Uterus (tissue), 4 donors: ENCODE data around the gene PITPNM3. TPM values are rescaled to one million over a fixed set of nuclear protein-coding genes. Genes with fewer than 3 reads are reported as not detected.
"Not testable (repeated sequence)": the region's sequence is repeated elsewhere in the genome, so short reads cannot be mapped to it uniquely, and the experiment has no call there.

ENCODE experiments used
- DNase-seq, 2 donors: peaks; one replicate each; pipeline ENCODE4 v3.0.0-alpha.2; 2019 to 2020
- H3K27ac ChIP-seq, 2 donors: fragments of 200-600 bp; sonication (generic); 1 replicate in 1 of 2; 2 replicates in 1 of 2; pipeline ENCODE4 v1.5.1; 2016 to 2018
- H3K27me3 ChIP-seq, 2 donors: fragments of 200-600 bp; sonication (generic); one replicate each; pipeline ENCODE4 v1.5.1; 2018 to 2019; ENCODE audit warnings: control low read depth in 1 of 2
- H3K36me3 ChIP-seq, 2 donors: fragments of 200-600 bp; sonication (generic); one replicate each; pipeline ENCODE4 v1.5.1; 2019; ENCODE audit warnings: control low read depth in 1 of 2
- H3K4me1 ChIP-seq, 2 donors: fragments of 200-600 bp; sonication (generic); one replicate each; pipeline ENCODE4 v1.5.1; 2018 to 2019; ENCODE audit warnings: control low read depth in 1 of 2
- H3K4me3 ChIP-seq, 2 donors: fragments of 200-600 bp; sonication (generic); 1 replicate in 1 of 2; 2 replicates in 1 of 2; pipeline ENCODE4 v1.5.1; 2018 to 2019; ENCODE audit warnings: mild to moderate bottlenecking in 1 of 2
- H3K9me3 ChIP-seq, 2 donors: fragments of 200-600 bp; sonication (generic); one replicate each; pipeline ENCODE4 v1.5.1; 2019; ENCODE audit warnings: control low read depth in 1 of 2
- POLR2A ChIP-seq, 2 donors: fragments of 450-650 bp; IDR thresholded peaks; one replicate each; pipeline ENCODE4 v1.6.1; 2016; ENCODE audit warnings: antibody characterized with exemption in 2 of 2, mild to moderate bottlenecking in 1 of 2, moderate library complexity in 1 of 2
- intact Hi-C: fragments of 100-400 bp; cut with DNase I; formaldehyde crosslinking; loops from one replicate; pipeline ENCODE4 v1.15.1; 2023; ENCODE audit warnings: low total_unique reads
- total RNA-seq, 4 donors: library from RNA; depleted of rRNA in 3 of 4; stranded (reverse); fragments of >200 nt in 3 of 4; gene quantifications; one replicate each; pipeline versions ENCODE4 v1.1.0 to v1.2.4, GENCODE V29; 2014 to 2023
- TF ChIP-seq, protein P1 (sequence below), 4 experiments: fragments of 200-600 bp in 2 of 4; fragments of 450-650 bp in 2 of 4; sonication (generic) in 2 of 4; IDR thresholded peaks; one replicate each; pipeline ENCODE4 v1.5.1; 2016 to 2019; ENCODE audit warnings: antibody characterized with exemption in 4 of 4, mild to moderate bottlenecking in 2 of 4, moderate library complexity in 1 of 4
- donor health status: DM: yes; HTN: yes; CAD: no.

PITPNM3 gene
- total RNA-seq, 4 donors from 2014 or later: 0.59 to 9.3 (median 6.1) TPM

DNA sequence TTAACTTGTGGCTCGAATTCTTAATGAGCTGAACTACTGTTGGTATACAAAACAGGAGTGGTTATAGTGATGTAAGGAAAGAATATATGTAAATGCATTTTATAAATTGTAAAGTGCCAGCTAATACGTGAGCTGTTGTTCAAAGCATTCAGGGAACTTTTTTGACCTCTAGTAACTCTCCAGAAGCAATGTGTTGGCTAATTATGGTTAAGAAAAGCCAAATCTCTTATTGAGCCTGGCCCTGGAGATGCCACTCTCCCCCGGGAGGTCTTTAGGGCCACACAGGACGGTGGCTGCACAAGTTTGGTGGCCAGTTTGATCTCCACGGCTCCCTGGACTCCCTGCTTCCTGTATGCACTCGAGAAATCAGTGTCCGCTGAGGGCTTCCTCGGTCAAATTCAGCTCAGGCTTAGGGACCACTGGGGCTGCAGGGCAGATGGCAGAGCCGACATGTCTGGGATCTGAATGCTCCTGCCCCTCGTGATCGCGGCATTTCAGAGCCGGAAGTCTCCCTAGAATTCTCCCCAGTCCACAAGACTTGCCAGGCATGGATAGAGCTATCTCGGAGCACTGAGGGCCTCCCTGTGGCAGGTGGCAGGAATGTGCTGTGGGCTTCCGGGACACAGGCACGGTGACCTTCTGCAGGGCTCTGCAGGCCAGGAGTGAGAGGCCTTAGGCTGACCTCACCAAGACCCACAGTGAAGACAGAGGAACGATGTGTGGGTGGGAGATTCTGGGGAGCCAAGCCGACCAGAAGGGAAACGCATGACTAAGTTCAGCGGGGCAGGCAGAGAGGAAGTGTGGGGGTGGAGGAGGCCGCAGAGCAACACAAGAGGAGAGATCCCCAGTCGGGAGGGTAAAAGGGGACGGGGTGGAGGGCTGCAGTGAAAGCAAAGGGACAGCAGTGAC is 18.6 kb upstream of the PITPNM3 start:
- H3K4me1 ChIP-seq: no peaks in the 10 kb centered on the region
- no peak overlapping the region for H3K27ac ChIP-seq
- intact Hi-C loops: no loop called here
- H3K36me3 ChIP-seq: no peaks in the 10 kb centered on the region
- no peaks in the 10 kb centered on the region for H3K27me3 ChIP-seq
- no peak overlapping the region for H3K4me3 ChIP-seq
- H3K9me3 ChIP-seq: no peaks in the 10 kb centered on the region
- no peak for DNase-seq
- TF ChIP-seq, protein P1, sequence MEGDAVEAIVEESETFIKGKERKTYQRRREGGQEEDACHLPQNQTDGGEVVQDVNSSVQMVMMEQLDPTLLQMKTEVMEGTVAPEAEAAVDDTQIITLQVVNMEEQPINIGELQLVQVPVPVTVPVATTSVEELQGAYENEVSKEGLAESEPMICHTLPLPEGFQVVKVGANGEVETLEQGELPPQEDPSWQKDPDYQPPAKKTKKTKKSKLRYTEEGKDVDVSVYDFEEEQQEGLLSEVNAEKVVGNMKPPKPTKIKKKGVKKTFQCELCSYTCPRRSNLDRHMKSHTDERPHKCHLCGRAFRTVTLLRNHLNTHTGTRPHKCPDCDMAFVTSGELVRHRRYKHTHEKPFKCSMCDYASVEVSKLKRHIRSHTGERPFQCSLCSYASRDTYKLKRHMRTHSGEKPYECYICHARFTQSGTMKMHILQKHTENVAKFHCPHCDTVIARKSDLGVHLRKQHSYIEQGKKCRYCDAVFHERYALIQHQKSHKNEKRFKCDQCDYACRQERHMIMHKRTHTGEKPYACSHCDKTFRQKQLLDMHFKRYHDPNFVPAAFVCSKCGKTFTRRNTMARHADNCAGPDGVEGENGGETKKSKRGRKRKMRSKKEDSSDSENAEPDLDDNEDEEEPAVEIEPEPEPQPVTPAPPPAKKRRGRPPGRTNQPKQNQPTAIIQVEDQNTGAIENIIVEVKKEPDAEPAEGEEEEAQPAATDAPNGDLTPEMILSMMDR (IDR thresholded peaks at IDR 0.05): no peak
- TF ChIP-seq POLR2A (IDR thresholded peaks at IDR 0.05): no peak

DNA sequence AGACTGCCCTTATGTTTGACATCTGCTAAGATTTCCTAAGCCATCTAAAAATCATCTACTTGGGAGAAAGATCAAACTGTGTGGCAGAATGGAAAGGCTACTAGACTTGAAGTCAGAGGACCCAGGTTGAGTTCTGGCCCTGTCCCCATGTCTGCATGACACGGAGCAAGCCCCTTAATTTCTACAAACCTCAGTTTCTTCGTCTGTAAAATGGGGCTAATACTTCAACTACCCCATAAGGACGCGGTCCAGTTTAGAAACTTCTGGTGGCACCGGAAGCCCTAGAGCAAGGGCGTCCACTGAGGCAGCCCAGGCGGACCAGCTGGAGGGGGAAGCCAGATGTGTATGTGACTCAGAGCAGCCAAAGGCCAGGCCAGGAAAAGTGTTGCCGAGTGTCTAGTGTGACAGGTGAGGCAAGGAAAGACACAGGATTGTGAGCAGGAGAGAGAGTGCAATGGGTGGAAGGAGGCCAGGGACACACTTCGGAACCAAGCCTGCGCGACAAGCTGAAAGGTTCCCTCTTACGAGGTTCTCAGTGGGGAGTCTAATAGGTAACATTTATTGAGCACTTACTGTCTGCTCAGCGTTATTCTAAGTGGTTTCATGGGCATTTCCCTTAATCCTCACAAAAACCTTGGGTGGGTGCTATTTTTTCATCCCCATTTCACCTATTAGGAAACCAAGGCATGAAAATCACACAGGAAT is 17.8 kb upstream of the PITPNM3 start:
- Histone ChIP-seq H3K4me1 (no peaks in the 10 kb centered on the region), H3K36me3 (no peaks in the 10 kb centered on the region), H3K27me3 (no peaks in the 10 kb centered on the region), H3K9me3 (no peaks in the 10 kb centered on the region), H3K4me3 (no peak overlapping the region), H3K27ac (no peak overlapping the region)
- intact Hi-C loops: no loop called here
- TF ChIP-seq POLR2A (IDR thresholded peaks at IDR 0.05): no peak
- TF ChIP-seq, protein P1 (IDR thresholded peaks at IDR 0.05): no peak
- DNase-seq: no peak

DNA sequence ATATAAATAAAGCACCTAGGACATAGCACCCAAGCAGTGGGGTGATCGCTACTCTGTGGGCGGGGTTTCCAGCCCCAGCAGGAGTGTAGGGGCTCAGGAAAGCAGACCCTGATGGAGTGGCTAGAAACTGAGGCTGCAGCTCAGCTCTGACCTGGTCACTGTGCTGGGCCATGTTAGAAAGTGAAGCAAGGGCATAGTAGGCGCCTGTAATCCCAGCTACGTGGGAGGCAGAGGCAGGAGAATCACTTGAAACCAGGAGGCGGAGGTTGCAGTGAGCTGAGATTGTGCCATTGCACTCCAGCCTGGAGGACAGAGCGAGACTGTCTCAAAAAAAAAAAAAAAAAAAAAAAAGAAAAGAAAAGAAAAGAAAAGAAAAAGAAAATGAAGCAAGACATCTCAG is 17.1 kb upstream of the PITPNM3 start:
- H3K4me1 ChIP-seq, H3K36me3 ChIP-seq, H3K9me3 ChIP-seq, H3K4me3 ChIP-seq, DNase-seq, intact Hi-C loops, H3K27me3 ChIP-seq, H3K27ac ChIP-seq: not testable (repeated sequence)

DNA sequence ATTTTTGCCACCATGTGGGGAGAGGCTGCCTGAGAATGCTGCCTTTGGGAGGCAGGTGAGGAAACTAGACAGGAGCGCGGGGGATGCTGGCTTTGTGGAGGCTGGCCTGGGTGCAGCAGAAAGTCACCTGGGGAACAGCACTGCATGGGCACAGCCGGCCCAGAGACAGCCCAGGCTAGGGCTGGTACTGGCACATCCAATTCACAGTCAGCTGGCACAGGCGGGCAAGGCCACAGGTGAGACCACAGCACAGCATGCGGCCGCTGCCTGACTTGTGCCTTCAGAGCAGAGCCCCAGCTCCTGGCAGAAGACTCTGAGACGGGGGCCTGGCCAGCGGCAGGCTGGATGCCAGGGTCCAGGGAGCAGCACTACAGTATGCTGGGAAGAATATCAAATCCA is 16.6 kb upstream of the PITPNM3 start:
- TF ChIP-seq POLR2A (IDR thresholded peaks at IDR 0.05): no peak
- TF ChIP-seq, protein P1 (IDR thresholded peaks at IDR 0.05): no peak
- Histone ChIP-seq H3K4me3 (no peak overlapping the region), H3K9me3 (no peaks in the 10 kb centered on the region), H3K4me1 (no peaks in the 10 kb centered on the region), H3K27me3 (no peaks in the 10 kb centered on the region), H3K27ac (no peak overlapping the region), H3K36me3 (no peaks in the 10 kb centered on the region)
- DNase-seq: no peak
- intact Hi-C loops: no loop called here

DNA sequence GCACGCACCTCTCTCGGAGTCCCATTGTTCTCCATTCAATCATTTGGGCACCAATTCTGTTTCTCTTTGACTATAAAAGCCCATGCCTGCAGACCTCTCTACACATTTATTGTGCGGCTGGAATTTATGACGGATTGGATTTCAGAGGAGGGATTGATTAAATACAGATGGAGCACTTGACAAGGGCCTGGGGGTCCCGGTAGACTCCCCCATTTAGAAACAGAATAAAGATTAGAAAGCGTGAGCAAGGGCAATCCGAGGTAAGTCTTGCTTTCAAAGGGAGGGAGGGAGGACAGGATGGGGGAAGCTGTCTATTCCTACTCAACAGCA is 15.1 kb upstream of the PITPNM3 start:
- Histone ChIP-seq H3K27me3 (no peaks in the 10 kb centered on the region), H3K36me3 (no peaks in the 10 kb centered on the region), H3K4me3 (no peak overlapping the region), H3K27ac (no peak overlapping the region), H3K4me1 (no peaks in the 10 kb centered on the region), H3K9me3 (no peaks in the 10 kb centered on the region)
- TF ChIP-seq POLR2A (IDR thresholded peaks at IDR 0.05): no peak
- TF ChIP-seq, protein P1 (IDR thresholded peaks at IDR 0.05): no peak
- DNase-seq: no peak
- intact Hi-C loops: no loop called here
